ENCODE measurements around the gene COPS3.

GRCh38 chr17:17227608-17228520 lies 53.2 kb downstream of the COPS3 start:
- TF ChIP-seq CTCF (IDR thresholded peaks at IDR 0.05; ENCODE audit: low read length) (no peak), EZH2 (optimal IDR thresholded peaks at IDR 0.05; ENCODE audit: low read depth, low read length) (no peak)
